Natural killer cell (primary cell): ENCODE data around the gene RANGRF. TPM values are rescaled to one million over a fixed set of nuclear protein-coding genes. Genes with fewer than 3 reads are reported as not detected.

Source experiments
- ATAC-seq, 3 donors: fragments of 150-1000 bp in 2 of 3; fragments of 200-7000 bp in 1 of 3; cut with Tn5 transposase; 1 replicate in 1 of 3; 2 replicates in 2 of 3; pipeline ENCODE4 v1.10.0; 2021; ENCODE audit warnings: mild to moderate bottlenecking in 2 of 3, moderate library complexity in 2 of 3
- DNase-seq, 2 donors: peaks; one replicate each; pipeline versions ENCODE4 v3.0.0 to v3.0.0-alpha.2; 2013 to 2021; ENCODE audit warnings: mixed read lengths in 1 of 2
- H3K27ac ChIP-seq: one replicate; pipeline ENCODE4 v1.5.1; 2013; ENCODE audit warnings: mild to moderate bottlenecking, low read length
- H3K27me3 ChIP-seq: one replicate; pipeline ENCODE4 v1.6.1; 2013; ENCODE audit warnings: low read length; ENCODE audit not compliant: control insufficient read depth, insufficient read depth
- H3K36me3 ChIP-seq: one replicate; pipeline ENCODE4 v1.6.1; 2013; ENCODE audit warnings: low read length; ENCODE audit not compliant: control insufficient read depth, insufficient read depth
- H3K4me1 ChIP-seq: one replicate; pipeline ENCODE4 v1.6.1; 2013; ENCODE audit warnings: low read length; ENCODE audit not compliant: control insufficient read depth, insufficient read depth
- H3K4me3 ChIP-seq: one replicate; pipeline ENCODE4 v1.5.1; 2013; ENCODE audit warnings: low read length
- H3K9me3 ChIP-seq: one replicate; pipeline ENCODE4 v1.6.1; 2013; ENCODE audit warnings: low read length; ENCODE audit not compliant: control insufficient read depth, insufficient read depth
- H3K27ac Mint-ChIP-seq, 2 donors: one replicate each; pipeline ENCODE4 v1.8.0; 2022; ENCODE audit warnings: mild to moderate bottlenecking in 2 of 2, mixed read lengths in 2 of 2, moderate library complexity in 1 of 2
- H3K27me3 Mint-ChIP-seq, 2 donors: one replicate each; pipeline ENCODE4 v1.8.0; 2022; ENCODE audit warnings: low read depth in 2 of 2, mixed read lengths in 2 of 2
- H3K36me3 Mint-ChIP-seq: one replicate; pipeline ENCODE4 v1.8.0; 2022; ENCODE audit warnings: mixed read lengths
- H3K4me1 Mint-ChIP-seq, 2 donors: one replicate each; pipeline ENCODE4 v1.8.0; 2022; ENCODE audit warnings: mixed read lengths in 2 of 2
- H3K4me3 Mint-ChIP-seq: one replicate; pipeline ENCODE4 v1.8.0; 2022; ENCODE audit warnings: mild to moderate bottlenecking, moderate library complexity, mixed read lengths
- H3K9me3 Mint-ChIP-seq, 2 donors: one replicate each; pipeline ENCODE4 v1.8.0; 2022; ENCODE audit warnings: mixed read lengths in 2 of 2
- CTCF ChIP-seq: fragments of 200-600 bp; IDR thresholded peaks from one replicate; pipeline ENCODE4 v1.8.0; 2022; ENCODE audit warnings: antibody characterized with exemption
- WGBS: methylation state at CpG from one replicate; pipeline ENCODE4 v1.1.7; 2013; ENCODE audit warnings: missing lambda C conversion rate; ENCODE audit not compliant: insufficient coverage; 5-methylcytosine and 5-hydroxymethylcytosine counted together
- intact Hi-C: fragments of 100-400 bp; cut with micrococcal nuclease; formaldehyde crosslinking; loops from one replicate; pipeline ENCODE4 v1.14.2; 2022
- total RNA-seq, 4 donors: library from RNA; stranded (reverse); fragments of 120-200 nt in 1 of 4; gene quantifications; one replicate each; pipeline versions ENCODE4 v1.2.3 to v1.2.4, GENCODE V29; 2013 to 2022

RANGRF gene
- total RNA-seq, 3 donors from 2014 or later (not counting 1 experiment from before 2014, with no cell fraction given) = 34.4 to 51.5 (median 44.6) TPM

GRCh38 chr17:8311131-8311790, 22.8 kb downstream of the RANGRF start:
- Mint-ChIP-seq H3K9me3 (no peaks in the 10 kb centered on the region), H3K4me1 (peaks cover 0 to 8% of the 10 kb centered on the region in 2 donors), H3K4me3 (no peak overlapping the region), H3K27me3 (peaks cover 15 to 16% of the 10 kb centered on the region in 2 donors), H3K36me3 (no peaks in the 10 kb centered on the region), H3K27ac (no peak overlapping the region)
- WGBS = 92% methylated on average over 25 of the region's 25 CpGs
- Histone ChIP-seq H3K36me3 (no peaks in the 10 kb centered on the region), H3K4me1 (no peaks in the 10 kb centered on the region), H3K27me3 (no peaks in the 10 kb centered on the region), H3K9me3 (no peaks in the 10 kb centered on the region), H3K27ac (no peak overlapping the region), H3K4me3 (no peak overlapping the region)
- intact Hi-C loops = no loop called here
- TF ChIP-seq CTCF = no peak
- ATAC-seq (no peak), DNase-seq (no peak)

GRCh38 chr17:8312251-8312650, 23.8 kb downstream of the RANGRF start:
- peaks cover 16 to 17% of the 10 kb centered on the region in 2 donors for H3K27me3 Mint-ChIP-seq
- intact Hi-C loops = no loop called here
- 86% methylated on average over 13 of the region's 13 CpGs for WGBS
- Histone ChIP-seq H3K27ac (no peak overlapping the region), H3K27me3 (no peaks in the 10 kb centered on the region), H3K9me3 (no peaks in the 10 kb centered on the region), H3K4me1 (no peaks in the 10 kb centered on the region), H3K36me3 (no peaks in the 10 kb centered on the region), H3K4me3 (no peak overlapping the region)
- no peaks in the 10 kb centered on the region for H3K36me3 Mint-ChIP-seq
- H3K4me3 Mint-ChIP-seq = no peak overlapping the region
- DNase-seq (no peak), ATAC-seq (no peak)
- no peaks in the 10 kb centered on the region for H3K9me3 Mint-ChIP-seq
- TF ChIP-seq CTCF = no peak
- peaks cover 0 to 8% of the 10 kb centered on the region in 2 donors for H3K4me1 Mint-ChIP-seq
- no peak overlapping the region for H3K27ac Mint-ChIP-seq

- intact Hi-C loops = no loop called here
- H3K27me3 ChIP-seq = no peaks in the 10 kb centered on the region
Measured at GRCh38 chr17:8312726-8313600, 24.5 kb downstream of the RANGRF start.

More at GRCh38 chr17:8312726-8313600, 24.5 kb downstream of the RANGRF start:
- H3K4me3 Mint-ChIP-seq = no peak overlapping the region
- no peaks in the 10 kb centered on the region for H3K9me3 Mint-ChIP-seq
- Histone ChIP-seq H3K9me3 (no peaks in the 10 kb centered on the region), H3K27ac (no peak overlapping the region), H3K4me3 (no peak overlapping the region), H3K36me3 (no peaks in the 10 kb centered on the region), H3K4me1 (no peaks in the 10 kb centered on the region)
- H3K27me3 Mint-ChIP-seq = peaks cover 16 to 17% of the 10 kb centered on the region in 2 donors
- H3K36me3 Mint-ChIP-seq = no peaks in the 10 kb centered on the region
- WGBS = 89% methylated on average over 16 of the region's 16 CpGs
- ATAC-seq (no peak), DNase-seq (no peak)
- no peak for TF ChIP-seq CTCF
- H3K27ac Mint-ChIP-seq = no peak overlapping the region
- peaks cover 0 to 8% of the 10 kb centered on the region in 2 donors for H3K4me1 Mint-ChIP-seq
